ENCODE measurements around the gene CAMK1. TPM values are rescaled to one million over a fixed set of nuclear protein-coding genes. Genes with fewer than 3 reads are reported as not detected.

Gene CAMK1
- total and polyA plus RNA-seq, 2 donors (not counting 3 experiments of a cell fraction or from before 2014, with no cell fraction given): 23.5 to 28.4 TPM

DNA sequence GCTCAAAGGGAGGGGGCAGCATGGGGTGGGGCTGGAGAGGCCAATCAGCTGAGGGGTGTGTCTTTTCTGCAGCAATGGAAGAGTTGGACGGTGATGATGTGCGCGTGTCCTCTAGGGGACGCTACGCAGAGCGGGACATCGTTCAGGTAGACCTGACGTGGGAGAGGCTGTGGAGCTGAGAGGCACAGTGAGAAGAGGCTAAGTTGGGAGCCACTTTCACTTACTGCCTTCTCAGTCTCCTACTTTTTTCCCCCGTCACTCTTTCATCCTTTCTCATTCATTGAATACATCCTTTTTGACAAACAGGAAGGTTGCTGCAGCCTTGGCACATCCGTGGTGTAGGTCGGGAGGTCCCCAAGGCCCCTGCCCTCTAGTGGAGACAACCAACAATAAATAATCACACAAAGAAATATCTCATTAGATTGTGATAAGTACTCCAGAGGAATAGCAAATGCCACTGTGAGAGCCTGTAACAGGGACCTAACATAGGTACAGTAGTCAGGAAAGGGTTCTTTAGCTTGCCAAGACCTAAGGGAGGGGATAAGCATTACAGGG lies 42.6 kb downstream of the CAMK1 start:
- intact Hi-C loops (cut with micrococcal nuclease): loop anchor here (5.0 kb wide), 1 partner anchor 375 kb away; no protein-coding TSS in a partner anchor
- no TSS peak for BruUV-seq (replicated peaks)
- dilution Hi-C loops (cut with MboI; ENCODE audit: extremely low pct_ligation_motif_present, low sequenced_read_pairs): no loop called here
- ChIA-PET CTCF (interaction anchor here (0.7 to 2.8 kb wide), 5 partner anchors 12 to 374 kb away, joined by 3 to 15 read pairs (median 3); partner anchors contain the start of gene OGG1), POLR2A (no interaction called here)
- H3K9me1 ChIP-seq (replicated peaks; ENCODE audit: control insufficient read depth, extremely low read depth, insufficient read depth, low read length): no peaks in the 10 kb centered on the region
- H2AFZ ChIP-seq (ENCODE audit: low read depth, low read length): no peak overlapping the region
- no peaks in the 10 kb centered on the region for H3K36me3 ChIP-seq (ENCODE audit: control insufficient read depth in 2 of 2, extremely low read depth in 1 of 2, insufficient read depth in 2 of 2, low read length in 2 of 2)
- no peaks in the 10 kb centered on the region for H3K9me3 ChIP-seq (replicated peaks; ENCODE audit: control insufficient read depth, insufficient read depth, low read length)
- H3K4me3 ChIP-seq (replicated peaks in 1 of 3; ENCODE audit: insufficient read depth in 1 of 3, low read depth in 1 of 3, low read length in 3 of 3): no peak overlapping the region
- TF ChIP-seq JUN (IDR thresholded peaks at IDR 0.05; ENCODE audit: borderline replicate concordance, insufficient read depth, insufficient read length, low read depth) (no peak), EZH2 (IDR thresholded peaks at IDR 0.05; ENCODE audit: borderline replicate concordance, low read depth, low read length, severe bottlenecking) (no peak), GATA2 (IDR thresholded peaks at IDR 0.05; ENCODE audit: insufficient read depth, insufficient read length, low read depth, low read length) (no peak)
- TF ChIP-seq, protein P1, sequence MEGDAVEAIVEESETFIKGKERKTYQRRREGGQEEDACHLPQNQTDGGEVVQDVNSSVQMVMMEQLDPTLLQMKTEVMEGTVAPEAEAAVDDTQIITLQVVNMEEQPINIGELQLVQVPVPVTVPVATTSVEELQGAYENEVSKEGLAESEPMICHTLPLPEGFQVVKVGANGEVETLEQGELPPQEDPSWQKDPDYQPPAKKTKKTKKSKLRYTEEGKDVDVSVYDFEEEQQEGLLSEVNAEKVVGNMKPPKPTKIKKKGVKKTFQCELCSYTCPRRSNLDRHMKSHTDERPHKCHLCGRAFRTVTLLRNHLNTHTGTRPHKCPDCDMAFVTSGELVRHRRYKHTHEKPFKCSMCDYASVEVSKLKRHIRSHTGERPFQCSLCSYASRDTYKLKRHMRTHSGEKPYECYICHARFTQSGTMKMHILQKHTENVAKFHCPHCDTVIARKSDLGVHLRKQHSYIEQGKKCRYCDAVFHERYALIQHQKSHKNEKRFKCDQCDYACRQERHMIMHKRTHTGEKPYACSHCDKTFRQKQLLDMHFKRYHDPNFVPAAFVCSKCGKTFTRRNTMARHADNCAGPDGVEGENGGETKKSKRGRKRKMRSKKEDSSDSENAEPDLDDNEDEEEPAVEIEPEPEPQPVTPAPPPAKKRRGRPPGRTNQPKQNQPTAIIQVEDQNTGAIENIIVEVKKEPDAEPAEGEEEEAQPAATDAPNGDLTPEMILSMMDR (IDR thresholded peaks at IDR 0.05; ENCODE audit: extremely low read depth in 1 of 2, insufficient read depth in 1 of 2, low read depth in 1 of 2, low read length in 2 of 2): peak in 1 of 2 donors; percentile 22
- no peak for DNase-seq (ENCODE audit: low read depth, low spot score)
- no peaks in the 10 kb centered on the region for H4K20me1 ChIP-seq (replicated peaks; ENCODE audit: control insufficient read depth, extremely low read depth, insufficient read depth, low read length)
- H3K9ac ChIP-seq (replicated peaks; ENCODE audit: extremely low read depth, insufficient read depth, low read length): no peak overlapping the region
- H3K4me2 ChIP-seq (ENCODE audit: insufficient read depth, low read length): no peak overlapping the region
- no peak overlapping the region for H3K27ac ChIP-seq (ENCODE audit: insufficient read depth, low read depth, low read length)
- peaks cover 5% of the 10 kb centered on the region for H3K4me1 ChIP-seq (ENCODE audit: control insufficient read depth, extremely low read depth, insufficient read depth, low read length)
- no peak for FAIRE-seq
- peaks cover 5% of the 10 kb centered on the region for H3K79me2 ChIP-seq (ENCODE audit: control insufficient read depth, insufficient read depth, low read length)
- H3K27me3 ChIP-seq (ENCODE audit: control insufficient read depth in 2 of 2, insufficient read depth in 2 of 2, low read length in 2 of 2): peaks cover 0 to 2% of the 10 kb centered on the region in 2 experiments
